SK-N-SH (cell line): ENCODE data around the gene NUP58. TPM values are rescaled to one million over a fixed set of nuclear protein-coding genes. Genes with fewer than 3 reads are reported as not detected.

Experiments
- CTCF ChIA-PET: fragments of 300-600, 350-600 bp; formaldehyde crosslinking; extraction: SDS; loops from one replicate; lab custom pipeline; 2021; lab: Yijun Ruan, JAX
- POLR2A ChIA-PET: fragments of 350-600 bp; sonication (Branson Sonifier 250); formaldehyde crosslinking; extraction: SDS; loops from one replicate; lab custom pipeline; 2020; ENCODE audit warnings: antibody characterized with exemption, inconsistent platforms; lab: Yijun Ruan, JAX
- DNase-seq: peaks from one replicate; pipeline ENCODE4 v3.0.0; 2012
- H2AFZ ChIP-seq: fragments of 200-600 bp; sonication (generic); 2 replicates; pipeline ENCODE4 v1.8.1; 2016; ENCODE audit warnings: antibody characterized with exemption, mild to moderate bottlenecking, low read depth
- H3F3A ChIP-seq: fragments of 200-600 bp; sonication (generic); replicated peaks from 2 replicates; pipeline ENCODE3; 2016; ENCODE audit warnings: antibody characterized with exemption, mild to moderate bottlenecking; ENCODE audit not compliant: insufficient read depth
- H3K27ac ChIP-seq, 2 experiments: fragments of 200-500 bp in 1 of 2; fragments of 200-600 bp in 1 of 2; sonication (Bioruptor generic) in 1 of 2; sonication (generic), shearing (Covaris generic) in 1 of 2; 2 replicates each; pipeline versions ENCODE4 v1.5.1 to v1.6.1; 2014 to 2016; ENCODE audit warnings: low read depth in 2 of 2, inconsistent platforms in 1 of 2, low read length in 1 of 2, mild to moderate bottlenecking in 1 of 2, mixed read lengths in 1 of 2
- H3K27me3 ChIP-seq: fragments of 200-600 bp; sonication (generic), shearing (Covaris generic); 2 replicates; pipeline ENCODE4 v1.6.1; 2016; ENCODE audit warnings: mixed run types; ENCODE audit not compliant: insufficient read depth
- H3K36me3 ChIP-seq, 2 experiments: fragments of 200-500 bp in 1 of 2; fragments of 200-600 bp in 1 of 2; sonication (Bioruptor generic) in 1 of 2; sonication (generic) in 1 of 2; replicated peaks in 1 of 2; 2 replicates each; pipeline versions ENCODE3 to v1.5.1; 2014 to 2016; ENCODE audit warnings: low read length in 1 of 2, mild to moderate bottlenecking in 1 of 2; ENCODE audit not compliant: insufficient read depth in 2 of 2, control insufficient read depth in 1 of 2
- H3K4me1 ChIP-seq, 2 experiments: fragments of 200-500 bp in 1 of 2; fragments of 200-600 bp in 1 of 2; sonication (Bioruptor generic) in 1 of 2; sonication (generic), shearing (Covaris generic) in 1 of 2; 2 replicates each; pipeline versions ENCODE4 v1.5.1 to v1.6.1; 2014 to 2016; ENCODE audit warnings: low read depth in 1 of 2, low read length in 1 of 2, mixed run types in 1 of 2; ENCODE audit not compliant: insufficient read depth in 2 of 2, control insufficient read depth in 1 of 2
- H3K4me2 ChIP-seq: fragments of 200-600 bp; sonication (generic), shearing (Covaris generic); 2 replicates; pipeline ENCODE4 v1.6.1; 2017; ENCODE audit warnings: mixed run types
- H3K4me3 ChIP-seq, 2 experiments: fragments of 200-500 bp in 1 of 2; fragments of 200-600 bp in 1 of 2; sonication (Bioruptor generic) in 1 of 2; sonication (generic), shearing (Covaris generic) in 1 of 2; 2 replicates each; pipeline versions ENCODE4 v1.5.1 to v1.8.1; 2014 to 2016; ENCODE audit warnings: low read depth in 2 of 2, inconsistent platforms in 1 of 2, low read length in 1 of 2, mild to moderate bottlenecking in 1 of 2, mixed read lengths in 1 of 2, moderate library complexity in 1 of 2
- H3K79me2 ChIP-seq: fragments of 200-600 bp; sonication (generic); 2 replicates; pipeline ENCODE4 v1.8.1; 2017; ENCODE audit warnings: mild to moderate bottlenecking; ENCODE audit not compliant: insufficient read depth
- H3K9ac ChIP-seq: fragments of 200-600 bp; sonication (generic); 2 replicates; pipeline ENCODE4 v1.6.1; 2017; ENCODE audit warnings: mixed run types
- H3K9me2 ChIP-seq: fragments of 200-600 bp; sonication (generic); 2 replicates; pipeline ENCODE4 v1.6.1; 2017; ENCODE audit warnings: mixed run types
- H3K9me3 ChIP-seq: fragments of 200-600 bp; sonication (generic); 2 replicates; pipeline ENCODE4 v1.6.1; 2017; ENCODE audit warnings: mixed run types, mild to moderate bottlenecking, moderate library complexity
- H4K20me1 ChIP-seq: fragments of 200-600 bp; sonication (generic); 2 replicates; pipeline ENCODE4 v1.6.1; 2017; ENCODE audit warnings: mild to moderate bottlenecking, mixed run types; ENCODE audit not compliant: insufficient read depth
- CHD2 ChIP-seq: fragments of 150-350 bp; IDR thresholded peaks from 2 replicates; pipeline ENCODE4 v1.6.1; 2018; ENCODE audit warnings: low read length; ENCODE audit not compliant: partially characterized antibody
- EZH2phosphoT487 ChIP-seq: fragments of 200-600 bp; sonication (generic); IDR thresholded peaks from 2 replicates; pipeline ENCODE4 v1.6.1; 2017; ENCODE audit warnings: low read depth, mixed run types, mild to moderate bottlenecking, antibody characterized with exemption, moderate library complexity, borderline replicate concordance
- FOSL2 ChIP-seq: IDR thresholded peaks from 2 replicates; pipeline ENCODE4 v1.4.0; 2012; ENCODE audit warnings: low read depth, mild to moderate bottlenecking, moderate library complexity, borderline replicate concordance
- FOXM1 ChIP-seq: IDR thresholded peaks from 2 replicates; pipeline ENCODE4 v1.4.0; 2012; ENCODE audit warnings: low read depth, mild to moderate bottlenecking
- GABPA ChIP-seq: IDR thresholded peaks from 2 replicates; pipeline ENCODE4 v1.4.0; 2012; ENCODE audit warnings: low read depth, mild to moderate bottlenecking
- IRF3 ChIP-seq: fragments of 150-350 bp; IDR thresholded peaks from 2 replicates; pipeline ENCODE4 v1.6.1; 2016; ENCODE audit warnings: mild to moderate bottlenecking, low read depth, low read length
- JUND ChIP-seq: IDR thresholded peaks from 2 replicates; pipeline ENCODE4 v1.4.0; 2012
- MEF2A ChIP-seq: IDR thresholded peaks from 2 replicates; pipeline ENCODE4 v1.4.0; 2012; ENCODE audit warnings: low read depth, borderline replicate concordance
- NRF1 ChIP-seq: IDR thresholded peaks from 2 replicates; pipeline ENCODE4 v1.6.1; 2012; ENCODE audit warnings: low read depth, mild to moderate bottlenecking, low read length
- POLR2AphosphoS5 ChIP-seq: IDR thresholded peaks from 2 replicates; pipeline ENCODE4 v1.6.1; 2012; ENCODE audit warnings: low read depth, low read length
- RAD21 ChIP-seq: IDR thresholded peaks from 2 replicates; pipeline ENCODE4 v1.6.1; 2012; ENCODE audit warnings: mild to moderate bottlenecking, low read length
- RCOR1 ChIP-seq: fragments of 150-350 bp; IDR thresholded peaks from 2 replicates; pipeline ENCODE4 v1.6.1; 2017; ENCODE audit warnings: antibody characterized with exemption, low read length
- REST ChIP-seq: IDR thresholded peaks from 2 replicates; pipeline ENCODE4 v1.6.1; 2012; ENCODE audit warnings: mild to moderate bottlenecking, low read depth, low read length, moderate library complexity
- RXRA ChIP-seq: IDR thresholded peaks from 2 replicates; pipeline ENCODE4 v1.4.0; 2012; ENCODE audit warnings: low read depth, mild to moderate bottlenecking, borderline replicate concordance
- TAF1 ChIP-seq: IDR thresholded peaks from 2 replicates; pipeline ENCODE4 v1.6.1; 2012; ENCODE audit warnings: low read depth, mild to moderate bottlenecking, low read length, moderate library complexity, borderline replicate concordance
- TCF12 ChIP-seq: IDR thresholded peaks from 2 replicates; pipeline ENCODE4 v1.4.0; 2012
- USF2 ChIP-seq: fragments of 150-350 bp; IDR thresholded peaks from 2 replicates; pipeline ENCODE4 v1.6.1; 2017; ENCODE audit warnings: antibody characterized with exemption, low read length, low read depth, borderline replicate concordance
- YY1 ChIP-seq: IDR thresholded peaks from 2 replicates; pipeline ENCODE4 v1.4.0; 2012; ENCODE audit warnings: low read depth, mild to moderate bottlenecking
- WGBS: methylation state at CpG from one replicate; pipeline ENCODE4 v1.1.6; 2017; ENCODE audit warnings: low lambda C conversion rate; 5-methylcytosine and 5-hydroxymethylcytosine counted together
- polyA plus RNA-seq, 3 experiments: library from polyadenylated mRNA; depleted of rRNA; stranded (reverse); fragments of >200 nt; gene quantifications; 2 replicates each; pipeline ENCODE4 v1.2.3, GENCODE V29; 2012

NUP58 gene
- polyA plus RNA-seq, 1 of the 3 experiments (the other 2 are of a cell fraction) = 18.1 TPM

- 30% methylated on average over 4 of the region's 4 CpGs for WGBS
- H3K4me2 ChIP-seq = no peak overlapping the region
- ChIA-PET POLR2A (no interaction called here), CTCF (interaction anchor here (0.8 to 1.3 kb wide), 2 partner anchors 20 to 22 kb away, joined by 3 read pairs; no protein-coding TSS in a partner anchor)
- H3K4me3 ChIP-seq = no peak overlapping the region
- DNase-seq = no peak
- no peak overlapping the region for H3K9ac ChIP-seq
- no peaks in the 10 kb centered on the region for H4K20me1 ChIP-seq
- no peaks in the 10 kb centered on the region for H3K9me3 ChIP-seq
- no peak overlapping the region for H2AFZ ChIP-seq
- TF ChIP-seq TCF12 (no peak), NRF1 (no peak), POLR2AphosphoS5 (no peak), FOXM1 (no peak), GABPA (no peak), USF2 (no peak), CHD2 (no peak), EZH2phosphoT487 (no peak), YY1 (no peak), JUND (no peak), MEF2A (no peak), IRF3 (no peak), RAD21 (no peak), TAF1 (no peak), FOSL2 (no peak), RCOR1 (no peak), REST (no peak), RXRA (no peak)
- H3F3A ChIP-seq = no peaks in the 10 kb centered on the region
- H3K27ac ChIP-seq = peak overlapping the region in 1 of 2 experiments; percentile 54; a peak in 1 of 4 replicates
- H3K79me2 ChIP-seq = no peaks in the 10 kb centered on the region
- H3K27me3 ChIP-seq = peaks cover 9% of the 10 kb centered on the region; the same call in 1 of the 2 replicates
- no peaks in the 10 kb centered on the region for H3K36me3 ChIP-seq
- peaks cover 0 to 4% of the 10 kb centered on the region in 2 experiments; a peak in 1 of 4 replicates for H3K4me1 ChIP-seq
- H3K9me2 ChIP-seq = no peaks in the 10 kb centered on the region
Measured at GRCh38 chr13:25352806-25353205, 51.4 kb downstream of the NUP58 start.
